Left forelimb (tissue), 1 donor: ENCODE measurements around the gene SYNE3.

Experiments
- DNase-seq: peaks from one replicate; pipeline ENCODE4 v3.0.0-alpha.2; 2018; ENCODE audit warnings: low spot score

The SYNE3 gene

GRCh38 chr14:95541346-95541745, 24.9 kb upstream of the SYNE3 start:
- DNase-seq, result no peak

- DNase-seq, result no peak
Measured at GRCh38 chr14:95540236-95540855, 23.9 kb upstream of the SYNE3 start.

GRCh38 chr14:95538801-95539509, 22.5 kb upstream of the SYNE3 start:
- DNase-seq, result no peak

- DNase-seq, result no peak
Measured at GRCh38 chr14:95537298-95538089, 21.0 kb upstream of the SYNE3 start.

GRCh38 chr14:95536671-95537070, 20.2 kb upstream of the SYNE3 start:
- no peak for DNase-seq

GRCh38 chr14:95536036-95536593, 19.7 kb upstream of the SYNE3 start:
- no peak for DNase-seq

GRCh38 chr14:95535226-95536021, 19.0 kb upstream of the SYNE3 start:
- DNase-seq, result no peak

GRCh38 chr14:95534299-95535225, 18.1 kb upstream of the SYNE3 start, which contains the start of gene GLRX5:
Gene GLRX5 (plus strand): TSS chr14:95535050. CDS start chr14:95535090, 40 bp downstream.
- DNase-seq, result peak; percentile 97

GRCh38 chr14:95533822-95534221, 17.4 kb upstream of the SYNE3 start:
- no peak for DNase-seq

- no peak for DNase-seq
Measured at GRCh38 chr14:95533391-95533821, 17.0 kb upstream of the SYNE3 start.

- DNase-seq, result no peak
Measured at GRCh38 chr14:95531969-95532368, 15.5 kb upstream of the SYNE3 start.

GRCh38 chr14:95531473-95531872, 15.0 kb upstream of the SYNE3 start:
- DNase-seq, result no peak

- DNase-seq, result no peak
Measured at GRCh38 chr14:95530473-95531276, 14.2 kb upstream of the SYNE3 start.

GRCh38 chr14:95529216-95529615, 12.8 kb upstream of the SYNE3 start:
- DNase-seq, result no peak

GRCh38 chr14:95527387-95528002, 11.0 kb upstream of the SYNE3 start:
- DNase-seq, result no peak

GRCh38 chr14:95526483-95527386, 10.3 kb upstream of the SYNE3 start:
- DNase-seq, result no peak

GRCh38 chr14:95525999-95526398, 9.5 kb upstream of the SYNE3 start:
- no peak for DNase-seq
